ENCODE results near the gene MYRIP. TPM values are rescaled to one million over a fixed set of nuclear protein-coding genes. Genes with fewer than 3 reads are reported as not detected.

Gene MYRIP
- total RNA-seq, 4 donors from 2014 or later: 1.0 to 9.6 (median 3.2) TPM

DNA sequence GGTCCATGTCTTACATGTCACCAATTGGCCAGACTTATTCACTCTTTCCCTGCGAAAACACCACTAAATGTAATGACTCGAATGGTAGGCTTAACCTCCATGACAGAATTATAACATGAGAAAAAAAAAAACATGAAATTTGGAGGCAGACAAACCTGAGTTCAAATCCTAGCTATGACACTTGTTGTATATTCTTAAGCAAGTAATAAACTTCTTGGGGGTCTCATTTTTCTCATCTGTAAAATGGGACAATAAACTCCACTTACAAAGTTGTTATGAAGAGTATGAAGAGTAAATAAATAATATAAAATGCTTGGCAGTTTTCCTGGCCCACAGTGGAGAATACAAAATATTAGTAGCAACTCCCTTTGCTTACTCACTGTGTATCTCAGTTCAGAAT lies 488.7 kb downstream of the MYRIP start:
- TF ChIP-seq, protein P1, sequence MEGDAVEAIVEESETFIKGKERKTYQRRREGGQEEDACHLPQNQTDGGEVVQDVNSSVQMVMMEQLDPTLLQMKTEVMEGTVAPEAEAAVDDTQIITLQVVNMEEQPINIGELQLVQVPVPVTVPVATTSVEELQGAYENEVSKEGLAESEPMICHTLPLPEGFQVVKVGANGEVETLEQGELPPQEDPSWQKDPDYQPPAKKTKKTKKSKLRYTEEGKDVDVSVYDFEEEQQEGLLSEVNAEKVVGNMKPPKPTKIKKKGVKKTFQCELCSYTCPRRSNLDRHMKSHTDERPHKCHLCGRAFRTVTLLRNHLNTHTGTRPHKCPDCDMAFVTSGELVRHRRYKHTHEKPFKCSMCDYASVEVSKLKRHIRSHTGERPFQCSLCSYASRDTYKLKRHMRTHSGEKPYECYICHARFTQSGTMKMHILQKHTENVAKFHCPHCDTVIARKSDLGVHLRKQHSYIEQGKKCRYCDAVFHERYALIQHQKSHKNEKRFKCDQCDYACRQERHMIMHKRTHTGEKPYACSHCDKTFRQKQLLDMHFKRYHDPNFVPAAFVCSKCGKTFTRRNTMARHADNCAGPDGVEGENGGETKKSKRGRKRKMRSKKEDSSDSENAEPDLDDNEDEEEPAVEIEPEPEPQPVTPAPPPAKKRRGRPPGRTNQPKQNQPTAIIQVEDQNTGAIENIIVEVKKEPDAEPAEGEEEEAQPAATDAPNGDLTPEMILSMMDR (IDR thresholded peaks at IDR 0.05): no peak
- ATAC-seq (ENCODE audit: low FRiP score) (no peak), DNase-seq (ENCODE audit: low spot score) (no peak)

DNA sequence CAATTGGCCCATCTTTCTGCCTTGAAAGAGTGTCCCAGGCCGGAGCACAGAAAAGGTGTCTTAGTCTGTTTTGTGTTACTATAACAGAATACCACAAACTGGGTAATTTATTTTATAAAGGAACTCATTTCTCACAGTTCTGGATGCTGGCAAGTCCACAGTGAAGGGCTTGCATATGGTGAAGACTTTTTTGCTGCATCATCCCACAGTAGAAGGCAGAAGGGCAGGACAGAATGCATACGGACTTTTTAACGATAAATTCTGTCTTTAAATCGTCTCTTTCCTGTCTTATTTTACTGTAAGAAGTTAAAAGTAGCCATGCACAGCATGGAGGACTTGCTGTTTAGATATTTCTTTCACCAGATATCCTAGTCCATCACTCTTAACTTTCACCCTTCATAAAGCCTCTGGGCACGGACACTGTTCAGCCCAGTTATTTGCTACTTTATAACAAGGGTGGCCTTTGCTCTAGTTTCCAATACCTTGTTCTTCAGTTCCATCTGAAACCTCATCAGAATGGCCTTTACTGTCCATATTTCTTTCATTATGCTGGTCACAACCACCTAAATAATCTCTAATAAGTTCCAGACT lies 489.8 kb downstream of the MYRIP start:
- DNase-seq (ENCODE audit: low spot score) (no peak), ATAC-seq (ENCODE audit: low FRiP score) (no peak)
- TF ChIP-seq, protein P1 (IDR thresholded peaks at IDR 0.05): no peak

- TF ChIP-seq, protein P1 (IDR thresholded peaks at IDR 0.05): no peak
- ATAC-seq (ENCODE audit: low FRiP score): peak; percentile 96
- no peak for DNase-seq (ENCODE audit: low spot score)
Observed at GRCh38 chr3:40299721-40300335, 490.4 kb downstream of the MYRIP start.

DNA sequence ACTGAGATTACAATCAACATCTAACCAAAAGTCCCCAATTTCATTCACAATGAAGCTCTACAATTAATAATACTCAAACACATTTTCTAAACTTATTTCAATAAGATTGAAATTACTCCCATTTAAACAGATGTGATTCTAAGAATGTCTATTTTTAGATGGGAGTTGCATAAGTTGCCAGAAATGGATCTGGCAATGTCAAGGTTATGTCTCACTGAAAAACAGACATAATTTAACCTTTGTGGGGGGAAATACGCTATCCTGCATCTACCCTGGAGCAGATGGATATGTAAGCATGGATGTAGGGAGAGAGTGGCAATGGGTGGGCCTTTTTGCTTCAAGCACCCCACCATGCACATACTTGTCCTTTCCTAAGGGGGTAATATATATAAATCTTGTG lies 493.4 kb downstream of the MYRIP start:
- no peak for ATAC-seq (ENCODE audit: low FRiP score)
- TF ChIP-seq, protein P1 (IDR thresholded peaks at IDR 0.05): no peak

DNA sequence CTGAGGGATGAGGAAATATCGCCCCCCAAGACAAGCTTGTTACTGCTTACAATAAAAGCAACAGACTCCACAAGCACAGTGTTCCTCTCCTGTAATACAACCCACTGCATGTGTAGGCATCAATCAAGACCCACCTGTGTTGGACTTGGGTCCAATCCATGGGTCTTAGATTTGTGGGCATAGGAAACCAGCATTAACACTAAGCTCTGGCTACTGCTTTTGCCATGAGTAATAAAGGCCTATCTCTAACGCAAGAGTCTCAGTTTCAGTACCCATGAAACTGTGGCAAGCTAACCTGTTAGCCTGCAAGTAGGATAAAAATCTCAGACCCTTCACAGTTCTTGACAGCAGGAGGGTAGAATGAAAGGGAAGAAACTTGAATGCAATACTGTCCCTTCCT lies 494.9 kb downstream of the MYRIP start:
- TF ChIP-seq, protein P1 (IDR thresholded peaks at IDR 0.05): no peak
- no peak for ATAC-seq (ENCODE audit: low FRiP score)

More for the DNA sequence above, 493.4 kb downstream of the MYRIP start:
- no peak for DNase-seq (ENCODE audit: low spot score)

DNA sequence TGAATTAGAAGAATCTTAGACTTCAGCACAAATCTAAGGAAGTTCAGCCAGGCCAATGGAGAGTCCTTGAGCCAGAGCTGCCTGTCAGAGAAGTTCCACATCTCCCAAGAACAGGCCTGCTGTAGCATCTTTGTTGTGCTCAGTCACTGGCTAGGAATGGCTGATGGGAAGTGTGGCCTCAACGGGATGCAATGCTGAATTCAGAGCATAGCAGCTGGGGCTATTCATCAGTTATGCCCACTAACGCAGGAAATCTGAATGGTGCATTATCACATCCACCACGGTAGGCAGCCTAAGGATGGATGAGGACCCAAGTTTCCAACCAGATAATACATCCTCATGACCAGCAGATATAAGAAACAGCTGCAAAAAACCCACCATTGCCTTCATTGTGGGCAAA lies 496.9 kb downstream of the MYRIP start:
- no peak for ATAC-seq (ENCODE audit: low FRiP score)
- TF ChIP-seq, protein P1 (IDR thresholded peaks at IDR 0.05): no peak
- DNase-seq (ENCODE audit: low spot score): no peak

More for the DNA sequence above, 494.9 kb downstream of the MYRIP start:
- DNase-seq (ENCODE audit: low spot score): no peak

DNA sequence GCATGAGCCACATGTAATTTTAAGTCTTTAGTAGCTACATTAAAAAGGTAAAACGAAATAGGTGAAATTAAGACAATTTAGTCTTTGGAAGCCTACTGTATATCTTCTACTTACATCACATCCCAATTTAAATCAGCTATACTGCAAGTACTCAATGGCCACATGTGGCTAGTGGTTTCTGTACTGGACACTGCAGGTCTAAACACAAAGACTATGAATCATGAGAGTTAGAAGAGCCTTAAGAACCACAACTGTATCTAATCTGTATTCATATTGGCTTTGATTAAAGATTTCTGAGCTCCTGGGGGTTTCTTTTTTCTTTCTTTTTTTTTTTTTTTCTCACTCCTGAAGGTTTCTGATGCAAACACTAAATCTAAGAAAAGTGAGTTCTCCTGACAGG lies 497.8 kb downstream of the MYRIP start:
- no peak for ATAC-seq (ENCODE audit: low FRiP score)

More for the DNA sequence above, 497.8 kb downstream of the MYRIP start:
- no peak for DNase-seq (ENCODE audit: low spot score)
- TF ChIP-seq, protein P1 (IDR thresholded peaks at IDR 0.05): no peak
